Measurements from ENCODE around the gene NR2E1. TPM values are rescaled to one million over a fixed set of nuclear protein-coding genes. Genes with fewer than 3 reads are reported as not detected.

NR2E1 gene
- total RNA-seq, 1 experiment from 2014 or later: not detected

DNA sequence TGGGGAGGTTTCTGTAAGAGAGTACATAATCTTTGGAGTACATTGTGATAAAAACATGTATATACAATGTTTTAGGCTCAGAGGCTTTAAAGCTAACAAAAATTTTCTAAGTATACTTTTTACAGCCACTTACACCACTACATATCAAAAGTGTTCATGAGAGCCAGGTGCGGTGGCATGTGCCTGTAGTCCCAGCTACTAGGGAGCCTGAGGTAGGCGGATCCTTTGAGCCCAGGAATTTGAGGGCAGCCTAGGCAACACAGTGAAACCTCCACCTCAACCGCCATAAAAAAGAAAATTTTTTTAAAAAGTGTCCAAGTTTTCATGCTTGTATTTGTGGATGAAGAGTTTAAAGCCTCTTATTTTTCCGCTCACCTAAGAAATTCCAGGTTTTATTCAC, 72.5 kb downstream of the NR2E1 start:
- intact Hi-C loops (cut with micrococcal nuclease; ENCODE audit: unreplicated experiment): no loop called here
- H3K79me2 ChIP-seq (ENCODE audit: low read depth): peaks cover 12% of the 10 kb centered on the region; the same call in 1 of the 2 replicates
- H3K4me2 ChIP-seq: no peak overlapping the region
- H3K9me2 ChIP-seq (ENCODE audit: insufficient read depth): no peaks in the 10 kb centered on the region
- H3K36me3 ChIP-seq (ENCODE audit: low read depth): no peaks in the 10 kb centered on the region
- peaks cover 9% of the 10 kb centered on the region; the same call in 1 of the 2 replicates for H3K9me3 ChIP-seq (ENCODE audit: insufficient read depth, low read depth)
- no peaks in the 10 kb centered on the region for H3K4me1 ChIP-seq (replicated peaks; ENCODE audit: insufficient read depth)
- BruUV-seq (replicated peaks): no TSS peak
- POLR2A ChIA-PET (ENCODE audit: unreplicated experiment): no interaction called here
- H3K27me3 ChIP-seq (ENCODE audit: insufficient read depth, low read depth): no peaks in the 10 kb centered on the region
- 0 out of 2 replicates have a peak, but pooled peaks cover 3% of the 10 kb centered on the region for H4K20me1 ChIP-seq (ENCODE audit: insufficient read depth)
- no peak overlapping the region for H3K4me3 ChIP-seq
- no peak overlapping the region for H2AFZ ChIP-seq
- TF ChIP-seq, protein P1, sequence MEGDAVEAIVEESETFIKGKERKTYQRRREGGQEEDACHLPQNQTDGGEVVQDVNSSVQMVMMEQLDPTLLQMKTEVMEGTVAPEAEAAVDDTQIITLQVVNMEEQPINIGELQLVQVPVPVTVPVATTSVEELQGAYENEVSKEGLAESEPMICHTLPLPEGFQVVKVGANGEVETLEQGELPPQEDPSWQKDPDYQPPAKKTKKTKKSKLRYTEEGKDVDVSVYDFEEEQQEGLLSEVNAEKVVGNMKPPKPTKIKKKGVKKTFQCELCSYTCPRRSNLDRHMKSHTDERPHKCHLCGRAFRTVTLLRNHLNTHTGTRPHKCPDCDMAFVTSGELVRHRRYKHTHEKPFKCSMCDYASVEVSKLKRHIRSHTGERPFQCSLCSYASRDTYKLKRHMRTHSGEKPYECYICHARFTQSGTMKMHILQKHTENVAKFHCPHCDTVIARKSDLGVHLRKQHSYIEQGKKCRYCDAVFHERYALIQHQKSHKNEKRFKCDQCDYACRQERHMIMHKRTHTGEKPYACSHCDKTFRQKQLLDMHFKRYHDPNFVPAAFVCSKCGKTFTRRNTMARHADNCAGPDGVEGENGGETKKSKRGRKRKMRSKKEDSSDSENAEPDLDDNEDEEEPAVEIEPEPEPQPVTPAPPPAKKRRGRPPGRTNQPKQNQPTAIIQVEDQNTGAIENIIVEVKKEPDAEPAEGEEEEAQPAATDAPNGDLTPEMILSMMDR (conservative IDR thresholded peaks at IDR 0.05): no peak
- TF ChIP-seq EZH2 (IDR thresholded peaks at IDR 0.05; ENCODE audit: low read depth): no peak
- no peaks in the 10 kb centered on the region for H3F3A ChIP-seq (ENCODE audit: insufficient read depth, low read depth)
- no peak for DNase-seq
- no peak overlapping the region for H3K27ac ChIP-seq
- CTCF ChIA-PET: no interaction called here

Other genes with a start within 250 kb of the NR2E1 start
- 43.0 and 101 TPM in 2 replicates for gene SEC63, start 207.8 kb upstream of the NR2E1 start, total RNA-seq (2021)
- 13.7 and 16.0 TPM in 2 replicates for gene OSTM1, start 91.3 kb upstream of the NR2E1 start, total RNA-seq (2021)
- gene SNX3, start 95.0 kb downstream of the NR2E1 start, total RNA-seq (2021): 71.8 and 102 TPM in 2 replicates
- gene AFG1L, start 129.0 kb downstream of the NR2E1 start, total RNA-seq (2021): 8.9 and 13.4 TPM in 2 replicates